H9 (cell line): ENCODE measurements around the gene OTX2. TPM values are rescaled to one million over a fixed set of nuclear protein-coding genes. Genes with fewer than 3 reads are reported as not detected.

Experiments
- DNase-seq: peaks from one replicate; pipeline ENCODE4 v3.0.0-alpha.2; 2017
- H2AFZ ChIP-seq: one replicate; pipeline ENCODE4 v1.6.1; 2013; ENCODE audit warnings: mild to moderate bottlenecking, low read length, control low read depth, moderate library complexity
- H2AK5ac ChIP-seq: 2 replicates; pipeline ENCODE4 v1.6.1; 2013; ENCODE audit warnings: low read length, control low read depth, mixed read lengths; ENCODE audit not compliant: insufficient read length
- H2BK120ac ChIP-seq: one replicate; pipeline ENCODE4 v1.6.1; 2013; ENCODE audit warnings: low read depth, mild to moderate bottlenecking, low read length, control low read depth, inconsistent platforms; ENCODE audit not compliant: poor library complexity, severe bottlenecking
- H2BK12ac ChIP-seq: 2 replicates; pipeline ENCODE4 v1.6.1; 2013; ENCODE audit warnings: low read length, control low read depth, mixed read lengths, low read depth; ENCODE audit not compliant: insufficient read length
- H2BK15ac ChIP-seq: 2 replicates; pipeline ENCODE4 v1.6.1; 2013; ENCODE audit warnings: low read depth, low read length, control low read depth
- H2BK20ac ChIP-seq: one replicate; pipeline ENCODE4 v1.6.1; 2013; ENCODE audit warnings: low read depth, mild to moderate bottlenecking, low read length, control low read depth, inconsistent platforms; ENCODE audit not compliant: poor library complexity, severe bottlenecking
- H2BK5ac ChIP-seq: 2 replicates; pipeline ENCODE4 v1.6.1; 2013; ENCODE audit warnings: low read length, control low read depth, mixed read lengths; ENCODE audit not compliant: insufficient read length
- H3K14ac ChIP-seq: 2 replicates; pipeline ENCODE4 v1.6.1; 2013; ENCODE audit warnings: low read length, control low read depth; ENCODE audit not compliant: insufficient read depth
- H3K18ac ChIP-seq: 2 replicates; pipeline ENCODE4 v1.6.1; 2013; ENCODE audit warnings: low read depth, mild to moderate bottlenecking, mixed read lengths, low read length, control low read depth; ENCODE audit not compliant: insufficient read length
- H3K23ac ChIP-seq: 2 replicates; pipeline ENCODE4 v1.6.1; 2013; ENCODE audit warnings: low read length, control low read depth, mixed read lengths, low read depth; ENCODE audit not compliant: insufficient read length
- H3K23me2 ChIP-seq: 2 replicates; pipeline ENCODE4 v1.6.1; 2013; ENCODE audit warnings: low read depth, mild to moderate bottlenecking, mixed read lengths, low read length, control low read depth; ENCODE audit not compliant: insufficient read length, poor library complexity, severe bottlenecking
- H3K27ac ChIP-seq: 2 replicates; pipeline ENCODE4 v1.5.1; 2013; ENCODE audit warnings: low read length, control low read depth, mixed read lengths, low read depth; ENCODE audit not compliant: insufficient read length
- H3K27me3 ChIP-seq: 2 replicates; pipeline ENCODE4 v1.6.1; 2013; ENCODE audit warnings: low read length, control low read depth, inconsistent platforms; ENCODE audit not compliant: insufficient read depth
- H3K4ac ChIP-seq: 2 replicates; pipeline ENCODE4 v1.6.1; 2013; ENCODE audit warnings: low read depth, mild to moderate bottlenecking, control low read depth, inconsistent platforms, low read length, moderate library complexity
- H3K4me1 ChIP-seq: 2 replicates; pipeline ENCODE4 v1.6.1; 2013; ENCODE audit warnings: low read length, control low read depth, inconsistent platforms; ENCODE audit not compliant: insufficient read depth
- H3K4me2 ChIP-seq: 2 replicates; pipeline ENCODE4 v1.6.1; 2013; ENCODE audit warnings: low read length, control low read depth, mixed read lengths; ENCODE audit not compliant: insufficient read length, insufficient read depth
- H3K56ac ChIP-seq: 2 replicates; pipeline ENCODE4 v1.6.1; 2013; ENCODE audit warnings: low read depth, mild to moderate bottlenecking, mixed read lengths, low read length, control low read depth; ENCODE audit not compliant: insufficient read length
- H3K79me1 ChIP-seq: 2 replicates; pipeline ENCODE4 v1.6.1; 2013; ENCODE audit warnings: low read depth, mild to moderate bottlenecking, moderate library complexity, low read length, control low read depth, inconsistent platforms; ENCODE audit not compliant: insufficient read depth, poor library complexity, severe bottlenecking
- H3K79me2 ChIP-seq: 2 replicates; pipeline ENCODE4 v1.6.1; 2013; ENCODE audit warnings: low read length, control low read depth, inconsistent platforms; ENCODE audit not compliant: insufficient read depth
- H3K9ac ChIP-seq: 2 replicates; pipeline ENCODE4 v1.6.1; 2013; ENCODE audit warnings: low read length, control low read depth, mixed read lengths; ENCODE audit not compliant: insufficient read length; ENCODE audit errors: extremely low read depth
- H3K9me3 ChIP-seq: one replicate; pipeline ENCODE4 v1.6.1; 2013; ENCODE audit warnings: low read depth, low read length, inconsistent platforms; ENCODE audit not compliant: control insufficient read depth
- H3T11ph ChIP-seq: one replicate; pipeline ENCODE4 v1.6.1; 2013; ENCODE audit warnings: mild to moderate bottlenecking, low read length, control low read depth, inconsistent platforms
- H4K20me1 ChIP-seq: one replicate; pipeline ENCODE4 v1.6.1; 2013; ENCODE audit not compliant: control insufficient read depth, insufficient read length, insufficient read depth
- H4K5ac ChIP-seq: 2 replicates; pipeline ENCODE4 v1.6.1; 2013; ENCODE audit warnings: low read depth, mild to moderate bottlenecking, mixed read lengths, low read length, control low read depth; ENCODE audit not compliant: insufficient read length
- H4K8ac ChIP-seq: replicated peaks from 2 replicates; pipeline ENCODE4 v1.6.1; 2013; ENCODE audit warnings: low read length, control low read depth, mixed read lengths, low read depth; ENCODE audit not compliant: insufficient read length
- H4K91ac ChIP-seq: 2 replicates; pipeline ENCODE4 v1.6.1; 2013; ENCODE audit warnings: low read depth, mild to moderate bottlenecking, moderate library complexity, mixed read lengths, low read length, control low read depth; ENCODE audit not compliant: insufficient read length
- H3K27ac Mint-ChIP-seq, 3 experiments: 2 replicates in 2 of 3; 3 replicates in 1 of 3; pipeline ENCODE4 v1.8.0; 2020 to 2021; ENCODE audit warnings: mixed read lengths in 3 of 3, mild to moderate bottlenecking in 1 of 3, moderate library complexity in 1 of 3
- H3K27me3 Mint-ChIP-seq: 2 replicates; pipeline ENCODE4 v1.8.0; 2021; ENCODE audit warnings: low read depth, mild to moderate bottlenecking, moderate library complexity, mixed read lengths
- H3K36me3 Mint-ChIP-seq, 3 experiments: 2 replicates in 2 of 3; 3 replicates in 1 of 3; pipeline ENCODE4 v1.8.0; 2020 to 2021; ENCODE audit warnings: low read depth in 3 of 3, mixed read lengths in 3 of 3; ENCODE audit not compliant: insufficient read depth in 1 of 3
- H3K4me1 Mint-ChIP-seq, 2 experiments: 2 replicates each; pipeline ENCODE4 v1.8.0; 2020; ENCODE audit warnings: mixed read lengths in 2 of 2
- H3K4me3 Mint-ChIP-seq, 2 experiments: 2 replicates in 1 of 2; 3 replicates in 1 of 2; pipeline ENCODE4 v1.8.0; 2020 to 2021; ENCODE audit warnings: mild to moderate bottlenecking in 2 of 2, mixed read lengths in 2 of 2, moderate library complexity in 1 of 2
- H3K9me3 Mint-ChIP-seq, 2 experiments: 2 replicates in 1 of 2; 3 replicates in 1 of 2; pipeline ENCODE4 v1.8.0; 2020; ENCODE audit warnings: mild to moderate bottlenecking in 2 of 2, mixed read lengths in 2 of 2, moderate library complexity in 1 of 2
- CTCF ChIP-seq: fragments of 200-600 bp; sonication (generic); conservative IDR thresholded peaks from 3 replicates; pipeline ENCODE4 v1.8.0; 2021; ENCODE audit warnings: antibody characterized with exemption, mild to moderate bottlenecking
- total RNA-seq: library from RNA; stranded (reverse); gene quantifications from 2 replicates; pipeline ENCODE4 v1.2.1, GENCODE V29; 2021

OTX2 gene
- total RNA-seq, 1 experiment from 2014 or later = 193 TPM

DNA sequence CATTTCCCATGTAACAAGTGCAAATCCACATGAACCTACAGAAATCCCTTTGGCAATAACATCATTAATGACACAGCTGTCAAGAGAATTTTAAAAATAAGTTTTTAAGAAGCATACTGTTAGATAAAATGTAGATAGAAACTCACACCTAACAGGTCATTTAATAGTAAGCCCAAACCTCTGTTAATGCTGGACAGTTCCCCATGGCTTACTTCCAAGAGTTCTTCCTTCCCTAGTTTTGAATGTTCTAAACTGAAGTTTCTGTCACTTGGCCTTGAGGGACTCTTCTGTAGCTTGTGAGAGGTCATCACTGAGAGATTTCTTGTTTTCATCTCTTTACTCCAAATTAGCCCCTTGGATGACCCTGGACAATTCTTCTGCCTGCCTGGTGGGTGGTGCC lies 22.7 kb downstream of the OTX2 start:
- H2BK15ac ChIP-seq = no peak overlapping the region
- no peaks in the 10 kb centered on the region for H3K23me2 ChIP-seq
- H2BK20ac ChIP-seq = no peak overlapping the region
- H2AFZ ChIP-seq = no peak overlapping the region
- H4K5ac ChIP-seq = no peak overlapping the region
- H3K4me1 Mint-ChIP-seq = no peaks in the 10 kb centered on the region
- no peak overlapping the region for H2BK120ac ChIP-seq
- no peaks in the 10 kb centered on the region for H3K9me3 ChIP-seq
- no peak overlapping the region for H3K27ac Mint-ChIP-seq
- H3K36me3 Mint-ChIP-seq = no peaks in the 10 kb centered on the region
- no peak overlapping the region for H3K4me2 ChIP-seq
- no peak overlapping the region for H3K4me3 Mint-ChIP-seq
- DNase-seq = no peak
- no peaks in the 10 kb centered on the region for H3K9me3 Mint-ChIP-seq
- H4K91ac ChIP-seq = no peak overlapping the region
- H3K14ac ChIP-seq = no peak overlapping the region
- no peak overlapping the region for H3K23ac ChIP-seq
- H3K4ac ChIP-seq = no peak overlapping the region
- no peak overlapping the region for H4K8ac ChIP-seq
- H2BK5ac ChIP-seq = no peak overlapping the region
- no peak overlapping the region for H3K18ac ChIP-seq
- H3K79me2 ChIP-seq = no peaks in the 10 kb centered on the region
- H3K27me3 ChIP-seq = 0 out of 2 replicates have a peak, but pooled peaks cover 2% of the 10 kb centered on the region
- H3K56ac ChIP-seq = no peak overlapping the region
- no peak overlapping the region for H3T11ph ChIP-seq
- H3K79me1 ChIP-seq = no peaks in the 10 kb centered on the region
- no peaks in the 10 kb centered on the region for H3K4me1 ChIP-seq
- H3K27me3 Mint-ChIP-seq = peaks cover 9% of the 10 kb centered on the region
- H3K27ac ChIP-seq = no peak overlapping the region
- H2BK12ac ChIP-seq = no peak overlapping the region
- H3K9ac ChIP-seq = no peak overlapping the region
- H2AK5ac ChIP-seq = no peak overlapping the region
- no peak for TF ChIP-seq CTCF
- no peaks in the 10 kb centered on the region for H4K20me1 ChIP-seq
